B cell (primary cell): Measurements from ENCODE around the gene DEXI. TPM values are rescaled to one million over a fixed set of nuclear protein-coding genes. Genes with fewer than 3 reads are reported as not detected.

Experiments used
- ATAC-seq: fragments of 200-7000 bp; cut with Tn5 transposase; one replicate; pipeline ENCODE4 v1.10.0; 2021; ENCODE audit warnings: low read depth, mild to moderate bottlenecking, moderate number of reproducible peaks, moderate library complexity
- CTCF ChIA-PET: fragments of 350-600 bp; sonication (Branson Sonifier 250); formaldehyde crosslinking; loops from one replicate; lab custom pipeline; 2021; ENCODE audit warnings: antibody characterized with exemption, inconsistent platforms; lab: Charles Lee
- POLR2A ChIA-PET: fragments of 350-600 bp; sonication (Branson Sonifier 250); formaldehyde crosslinking; loops from one replicate; lab custom pipeline; 2021; ENCODE audit warnings: antibody characterized with exemption; lab: Charles Lee
- DNase-seq: peaks from one replicate; pipeline ENCODE4 v3.0.0; 2013
- H2AFZ ChIP-seq: 2 replicates; pipeline ENCODE4 v1.6.1; 2012; ENCODE audit warnings: mild to moderate bottlenecking, low read depth, low read length; ENCODE audit not compliant: insufficient read depth, poor library complexity, severe bottlenecking
- H3K27ac ChIP-seq, 2 donors: 1 replicate in 1 of 2; 2 replicates in 1 of 2; pipeline ENCODE4 v1.5.1; 2012 to 2013; ENCODE audit warnings: low read length in 2 of 2, mild to moderate bottlenecking in 2 of 2, moderate library complexity in 1 of 2
- H3K27me3 ChIP-seq, 4 experiments: fragments of 200-600 bp in 1 of 4; sonication (generic) in 1 of 4; replicated peaks in 1 of 4; 1 replicate in 2 of 4; 2 replicates in 2 of 4; pipeline versions ENCODE4 v1.6.1 to v1.7.0; 2013 to 2016; ENCODE audit warnings: low read length in 3 of 4, mild to moderate bottlenecking in 2 of 4, mixed read lengths in 1 of 4, moderate library complexity in 1 of 4; ENCODE audit not compliant: insufficient read depth in 4 of 4, control insufficient read depth in 3 of 4; ENCODE audit errors: control extremely low read depth in 1 of 4
- H3K36me3 ChIP-seq, 2 experiments: replicated peaks in 1 of 2; 1 replicate in 1 of 2; 2 replicates in 1 of 2; pipeline versions ENCODE4 v1.6.1 to v1.7.1; 2013; ENCODE audit warnings: low read length in 1 of 2; ENCODE audit not compliant: insufficient read depth in 2 of 2, control insufficient read depth in 1 of 2; ENCODE audit errors: control extremely low read depth in 1 of 2, extremely low read depth in 1 of 2
- H3K4me1 ChIP-seq, 2 donors: fragments of 200-600 bp in 1 of 2; sonication (generic) in 1 of 2; 1 replicate in 1 of 2; 2 replicates in 1 of 2; pipeline versions ENCODE4 v1.5.1 to v1.6.1; 2013 to 2017; ENCODE audit warnings: low read length in 2 of 2; ENCODE audit not compliant: control insufficient read depth in 2 of 2, insufficient read depth in 2 of 2
- H3K4me2 ChIP-seq: replicated peaks from 2 replicates; pipeline ENCODE3; 2012; ENCODE audit warnings: mild to moderate bottlenecking, low read depth, low read length; ENCODE audit not compliant: poor library complexity, severe bottlenecking
- H3K4me3 ChIP-seq, 5 experiments: fragments of 200-600 bp in 1 of 5; sonication (generic) in 1 of 5; 1 replicate in 3 of 5; 2 replicates in 2 of 5; pipeline versions ENCODE4 v1.5.1 to v1.7.0; 2011 to 2016; ENCODE audit warnings: low read length in 4 of 5, mild to moderate bottlenecking in 4 of 5, low read depth in 2 of 5, control low read depth in 1 of 5, moderate library complexity in 1 of 5; ENCODE audit not compliant: insufficient read depth in 1 of 5; ENCODE audit errors: control extremely low read depth in 1 of 5, extremely low read depth in 1 of 5
- H3K79me2 ChIP-seq: fragments of 200-600 bp; sonication (generic); one replicate; pipeline ENCODE4 v1.6.0; 2016; ENCODE audit warnings: low read length; ENCODE audit not compliant: control insufficient read depth, insufficient read depth
- H3K9ac ChIP-seq: fragments of 200-600 bp; sonication (generic); 2 replicates; pipeline ENCODE4 v1.6.1; 2017; ENCODE audit warnings: mild to moderate bottlenecking, low read length, moderate library complexity
- H3K9me3 ChIP-seq, 3 donors: one replicate each; pipeline versions ENCODE4 v1.6.1 to v1.7.1; 2013; ENCODE audit warnings: low read length in 2 of 3; ENCODE audit not compliant: control insufficient read depth in 2 of 3, insufficient read depth in 1 of 3; ENCODE audit errors: control extremely low read depth in 1 of 3
- H4K20me1 ChIP-seq: 2 replicates; pipeline ENCODE4 v1.6.0; 2012; ENCODE audit warnings: mild to moderate bottlenecking, low read length; ENCODE audit not compliant: insufficient read depth, control insufficient read depth, poor library complexity, severe bottlenecking
- H3K27ac Mint-ChIP-seq: one replicate; pipeline ENCODE4 v1.8.0; 2021; ENCODE audit warnings: mixed read lengths
- H3K27me3 Mint-ChIP-seq: one replicate; pipeline ENCODE4 v1.8.0; 2021; ENCODE audit warnings: mixed read lengths
- H3K4me1 Mint-ChIP-seq: one replicate; pipeline ENCODE4 v1.8.0; 2021; ENCODE audit warnings: mixed read lengths
- H3K4me3 Mint-ChIP-seq: one replicate; pipeline ENCODE4 v1.8.0; 2021; ENCODE audit warnings: mixed read lengths
- H3K9me3 Mint-ChIP-seq: one replicate; pipeline ENCODE4 v1.8.0; 2022; ENCODE audit warnings: mixed read lengths; ENCODE audit not compliant: insufficient read depth
- EZH2 ChIP-seq: IDR thresholded peaks from 2 replicates; pipeline ENCODE4 v1.6.1; 2012; ENCODE audit warnings: borderline replicate concordance, low read depth, mild to moderate bottlenecking, moderate library complexity, low read length; ENCODE audit not compliant: insufficient read depth, poor library complexity, severe bottlenecking
- WGBS: methylation state at CpG from one replicate; pipeline ENCODE4 v1.1.5; 2013; ENCODE audit warnings: missing lambda C conversion rate; ENCODE audit not compliant: insufficient coverage; 5-methylcytosine and 5-hydroxymethylcytosine counted together
- intact Hi-C: fragments of 100-400 bp; cut with micrococcal nuclease; formaldehyde crosslinking; loops from one replicate; pipeline ENCODE4 v1.10.0; 2022
- polyA plus RNA-seq: library from polyadenylated mRNA; depleted of rRNA; stranded (reverse); fragments of >200 nt; gene quantifications from 2 replicates; pipeline ENCODE4 v1.2.3, GENCODE V29; 2012
- total RNA-seq, 2 donors: library from RNA; stranded (reverse); fragments of 120-200 nt in 1 of 2; gene quantifications; 1 replicate in 1 of 2; 2 replicates in 1 of 2; pipeline versions ENCODE4 v1.2.3 to v1.2.4, GENCODE V29; 2013 to 2022
- TF ChIP-seq, protein P1 (sequence below): fragments of 200-600 bp; IDR thresholded peaks from one replicate; pipeline ENCODE4 v1.8.0; 2022; ENCODE audit warnings: antibody characterized with exemption, mild to moderate bottlenecking

DEXI gene
- total and polyA plus RNA-seq, 2 donors (not counting 1 experiment from before 2014, with no cell fraction given), result 9.1 to 17.7 TPM

DNA sequence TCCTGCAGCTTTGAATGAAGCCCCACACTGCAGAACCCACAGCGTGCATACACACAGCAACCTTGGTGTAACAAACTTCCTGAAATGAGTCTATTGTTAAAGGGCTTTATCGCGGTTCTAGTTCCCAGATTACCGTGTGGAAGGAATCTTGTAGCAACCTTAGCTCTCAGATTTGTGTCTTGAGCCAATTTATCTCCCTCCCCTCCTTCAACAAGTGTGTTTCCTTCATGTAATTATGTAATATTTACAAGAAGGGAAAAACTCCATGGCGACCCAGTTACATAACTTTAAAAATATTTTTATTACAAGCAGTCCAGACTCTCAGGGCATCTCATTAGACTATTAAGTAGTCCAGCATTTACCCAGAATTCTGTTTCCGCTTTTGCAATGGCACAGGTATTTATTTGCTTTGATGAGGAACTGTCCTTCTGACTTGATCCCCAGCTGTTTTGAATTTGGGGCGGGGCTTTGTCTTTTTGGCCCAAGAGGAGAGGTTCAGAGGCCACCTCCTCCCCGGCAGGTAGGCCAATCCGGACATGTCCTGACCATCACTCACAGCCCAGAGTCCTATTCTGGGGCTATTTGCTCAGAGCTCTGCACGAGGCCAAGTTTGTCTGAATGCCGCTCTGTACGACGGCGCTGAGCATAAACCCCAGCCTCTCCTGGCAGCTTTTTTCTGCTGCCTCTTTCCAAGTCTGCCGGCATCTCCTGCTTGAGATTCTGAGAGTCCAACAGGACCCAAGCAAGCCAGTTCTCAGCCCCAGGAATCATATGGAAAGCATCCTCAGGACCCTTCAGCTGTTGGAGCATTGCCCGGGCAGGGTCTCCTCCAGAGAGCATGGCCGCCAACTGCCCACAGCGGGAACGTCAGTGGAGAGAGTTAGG, 37.7 kb upstream of the DEXI start:
- H3K4me2 ChIP-seq, result no peak overlapping the region

More for the DNA sequence above, 37.7 kb upstream of the DEXI start:
- TF ChIP-seq, protein P1, sequence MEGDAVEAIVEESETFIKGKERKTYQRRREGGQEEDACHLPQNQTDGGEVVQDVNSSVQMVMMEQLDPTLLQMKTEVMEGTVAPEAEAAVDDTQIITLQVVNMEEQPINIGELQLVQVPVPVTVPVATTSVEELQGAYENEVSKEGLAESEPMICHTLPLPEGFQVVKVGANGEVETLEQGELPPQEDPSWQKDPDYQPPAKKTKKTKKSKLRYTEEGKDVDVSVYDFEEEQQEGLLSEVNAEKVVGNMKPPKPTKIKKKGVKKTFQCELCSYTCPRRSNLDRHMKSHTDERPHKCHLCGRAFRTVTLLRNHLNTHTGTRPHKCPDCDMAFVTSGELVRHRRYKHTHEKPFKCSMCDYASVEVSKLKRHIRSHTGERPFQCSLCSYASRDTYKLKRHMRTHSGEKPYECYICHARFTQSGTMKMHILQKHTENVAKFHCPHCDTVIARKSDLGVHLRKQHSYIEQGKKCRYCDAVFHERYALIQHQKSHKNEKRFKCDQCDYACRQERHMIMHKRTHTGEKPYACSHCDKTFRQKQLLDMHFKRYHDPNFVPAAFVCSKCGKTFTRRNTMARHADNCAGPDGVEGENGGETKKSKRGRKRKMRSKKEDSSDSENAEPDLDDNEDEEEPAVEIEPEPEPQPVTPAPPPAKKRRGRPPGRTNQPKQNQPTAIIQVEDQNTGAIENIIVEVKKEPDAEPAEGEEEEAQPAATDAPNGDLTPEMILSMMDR, result no peak
- no peak for TF ChIP-seq EZH2
- Histone ChIP-seq H3K27me3 (no peaks in the 10 kb centered on the region), H3K9me3 (no peaks in the 10 kb centered on the region), H3K4me3 (no peak overlapping the region), H2AFZ (no peak overlapping the region), H3K9ac (no peak overlapping the region), H3K27ac (no peak overlapping the region), H4K20me1 (no peaks in the 10 kb centered on the region), H3K4me1 (peaks cover 4 to 22% of the 10 kb centered on the region in 2 donors), H3K36me3 (peaks cover 5 to 48% of the 10 kb centered on the region in 2 experiments), H3K79me2 (peaks cover 5% of the 10 kb centered on the region)
- 95% methylated on average over 15 of the region's 19 CpGs for WGBS
- CTCF ChIA-PET, result interaction anchor here (0.7 to 2.2 kb wide), 15 partner anchors 8 to 552 kb away, joined by 3 to 29 read pairs (median 4); partner anchors contain the start of gene SOCS1
- intact Hi-C loops, result loop anchor here (5.0 kb wide), 1 partner anchor 127 kb away; no protein-coding TSS in a partner anchor
- no peak overlapping the region for H3K4me3 Mint-ChIP-seq
- POLR2A ChIA-PET, result interaction anchor here (0.9 to 1.2 kb wide), 4 partner anchors 11 to 277 kb away, joined by 3 to 4 read pairs (median 4); no protein-coding TSS in a partner anchor
- H3K4me1 Mint-ChIP-seq, result peaks cover 36% of the 10 kb centered on the region
- no peak for ATAC-seq
- H3K27me3 Mint-ChIP-seq, result no peaks in the 10 kb centered on the region
- H3K27ac Mint-ChIP-seq, result peak overlapping the region; percentile 76
- no peaks in the 10 kb centered on the region for H3K9me3 Mint-ChIP-seq
- no peak for DNase-seq
